Natural killer cell treated with Interleukin-12 subunit alpha and Interleukin-12 subunit beta and Interleukin-15 and Interleukin-18, amount 100 ng/mL, for 72 hours (primary cell): ENCODE measurements around the gene CCNQ. TPM values are rescaled to one million over a fixed set of nuclear protein-coding genes. Genes with fewer than 3 reads are reported as not detected.

Experiments
- ATAC-seq, 2 donors: fragments of 150-1000 bp; cut with Tn5 transposase in 1 of 2; sonication (Bioruptor Pico), chemical (Tn5 transposase) in 1 of 2; 2 replicates each; pipeline ENCODE4 v1.10.0; 2021
- DNase-seq: peaks from one replicate; pipeline ENCODE4 v3.0.0; 2022; ENCODE audit warnings: low spot score
- H3K27ac Mint-ChIP-seq, 2 donors: 1 replicate in 1 of 2; 2 replicates in 1 of 2; pipeline ENCODE4 v1.8.0; 2022; ENCODE audit warnings: mixed read lengths in 2 of 2, mild to moderate bottlenecking in 1 of 2, moderate library complexity in 1 of 2
- H3K27me3 Mint-ChIP-seq, 2 donors: 1 replicate in 1 of 2; 2 replicates in 1 of 2; pipeline ENCODE4 v1.8.0; 2022; ENCODE audit warnings: mixed read lengths in 2 of 2
- H3K36me3 Mint-ChIP-seq: one replicate; pipeline ENCODE4 v1.8.0; 2022; ENCODE audit warnings: mixed read lengths
- H3K4me1 Mint-ChIP-seq, 2 donors: 1 replicate in 1 of 2; 2 replicates in 1 of 2; pipeline ENCODE4 v1.8.0; 2022; ENCODE audit warnings: low read depth in 2 of 2, mixed read lengths in 2 of 2, mild to moderate bottlenecking in 1 of 2
- H3K4me3 Mint-ChIP-seq: one replicate; pipeline ENCODE4 v1.8.0; 2022; ENCODE audit warnings: mixed read lengths
- H3K9me3 Mint-ChIP-seq: 2 replicates; pipeline ENCODE4 v1.8.0; 2022; ENCODE audit warnings: mixed read lengths
- total RNA-seq, 2 donors: library from RNA; stranded (reverse); gene quantifications; one replicate each; pipeline ENCODE4 v1.2.3, GENCODE V29; 2022

Gene CCNQ
- total RNA-seq, 2 donors from 2014 or later = 16.4 to 30.7 TPM

- H3K27ac Mint-ChIP-seq = no peak overlapping the region
- peaks cover 4% of the 10 kb centered on the region for H3K9me3 Mint-ChIP-seq
- no peak for ATAC-seq
- peaks cover 6% of the 10 kb centered on the region for H3K36me3 Mint-ChIP-seq
- no peaks in the 10 kb centered on the region for H3K4me1 Mint-ChIP-seq
- H3K27me3 Mint-ChIP-seq = peaks cover 4 to 7% of the 10 kb centered on the region in 2 donors
- no peak for DNase-seq
- H3K4me3 Mint-ChIP-seq = no peak overlapping the region
Measured at GRCh38 chrX:153633607-153634180, 34.8 kb upstream of the CCNQ start.

- ATAC-seq = no peak
- no peak overlapping the region for H3K27ac Mint-ChIP-seq
- peaks cover 6% of the 10 kb centered on the region for H3K36me3 Mint-ChIP-seq
- no peak for DNase-seq
- no peaks in the 10 kb centered on the region for H3K4me1 Mint-ChIP-seq
- peaks cover 4% of the 10 kb centered on the region for H3K9me3 Mint-ChIP-seq
- H3K4me3 Mint-ChIP-seq = no peak overlapping the region
- peaks cover 4 to 7% of the 10 kb centered on the region in 2 donors for H3K27me3 Mint-ChIP-seq
Measured at GRCh38 chrX:153633048-153633447, 34.1 kb upstream of the CCNQ start.

- Mint-ChIP-seq H3K27ac (no peak overlapping the region), H3K9me3 (peaks cover 4% of the 10 kb centered on the region), H3K36me3 (peaks cover 6% of the 10 kb centered on the region), H3K4me3 (no peak overlapping the region), H3K27me3 (peaks cover 4 to 7% of the 10 kb centered on the region in 2 donors), H3K4me1 (no peaks in the 10 kb centered on the region)
- ATAC-seq = no peak
- DNase-seq = no peak
Measured at GRCh38 chrX:153632595-153632946, 33.6 kb upstream of the CCNQ start.

GRCh38 chrX:153631907-153632594 lies 33.1 kb upstream of the CCNQ start:
- Mint-ChIP-seq H3K36me3 (peaks cover 6% of the 10 kb centered on the region), H3K27me3 (peaks cover 4 to 7% of the 10 kb centered on the region in 2 donors), H3K27ac (no peak overlapping the region), H3K4me3 (no peak overlapping the region), H3K9me3 (peaks cover 4% of the 10 kb centered on the region), H3K4me1 (no peaks in the 10 kb centered on the region)
- DNase-seq (no peak), ATAC-seq (no peak)

- Mint-ChIP-seq H3K4me1 (no peaks in the 10 kb centered on the region), H3K27ac (no peak overlapping the region), H3K9me3 (peaks cover 4% of the 10 kb centered on the region), H3K27me3 (peaks cover 4 to 7% of the 10 kb centered on the region in 2 donors), H3K4me3 (no peak overlapping the region), H3K36me3 (peaks cover 6% of the 10 kb centered on the region)
- ATAC-seq (no peak), DNase-seq (no peak)
Measured at GRCh38 chrX:153631346-153631745, 32.4 kb upstream of the CCNQ start.

- Mint-ChIP-seq H3K9me3 (peaks cover 4% of the 10 kb centered on the region), H3K27ac (no peak overlapping the region), H3K4me3 (no peak overlapping the region), H3K36me3 (peaks cover 6% of the 10 kb centered on the region), H3K4me1 (no peaks in the 10 kb centered on the region), H3K27me3 (peaks cover 4 to 7% of the 10 kb centered on the region in 2 donors)
- no peak for ATAC-seq
- DNase-seq = peak; percentile 53
Measured at GRCh38 chrX:153628665-153629064, 29.7 kb upstream of the CCNQ start.

- Mint-ChIP-seq H3K4me3 (no peak overlapping the region), H3K9me3 (peaks cover 4% of the 10 kb centered on the region), H3K27ac (no peak overlapping the region), H3K36me3 (peaks cover 6% of the 10 kb centered on the region), H3K4me1 (no peaks in the 10 kb centered on the region), H3K27me3 (peaks cover 4 to 7% of the 10 kb centered on the region in 2 donors)
- ATAC-seq = no peak
- DNase-seq = no peak
Measured at GRCh38 chrX:153628129-153628528, 29.2 kb upstream of the CCNQ start.

GRCh38 chrX:153627675-153628111 lies 28.8 kb upstream of the CCNQ start:
- Mint-ChIP-seq H3K27ac (no peak overlapping the region), H3K9me3 (peaks cover 4% of the 10 kb centered on the region), H3K36me3 (peaks cover 6% of the 10 kb centered on the region), H3K4me1 (no peaks in the 10 kb centered on the region), H3K27me3 (peaks cover 4 to 7% of the 10 kb centered on the region in 2 donors), H3K4me3 (no peak overlapping the region)
- ATAC-seq (no peak), DNase-seq (no peak)

- Mint-ChIP-seq H3K4me1 (no peaks in the 10 kb centered on the region), H3K36me3 (peaks cover 6% of the 10 kb centered on the region), H3K27ac (no peak overlapping the region), H3K27me3 (peaks cover 4 to 7% of the 10 kb centered on the region in 2 donors), H3K4me3 (no peak overlapping the region), H3K9me3 (peaks cover 4% of the 10 kb centered on the region)
- ATAC-seq = no peak
- DNase-seq = no peak
Measured at GRCh38 chrX:153626863-153627674, 28.1 kb upstream of the CCNQ start.

- H3K4me1 Mint-ChIP-seq = no peaks in the 10 kb centered on the region
- peaks cover 3% of the 10 kb centered on the region for H3K36me3 Mint-ChIP-seq
- peaks cover 4 to 6% of the 10 kb centered on the region in 2 donors for H3K27me3 Mint-ChIP-seq
- DNase-seq (no peak), ATAC-seq (no peak)
- no peak overlapping the region for H3K4me3 Mint-ChIP-seq
- no peak overlapping the region for H3K27ac Mint-ChIP-seq
- peaks cover 2% of the 10 kb centered on the region for H3K9me3 Mint-ChIP-seq
Measured at GRCh38 chrX:153626025-153626633, 27.2 kb upstream of the CCNQ start.

GRCh38 chrX:153625271-153626024 lies 26.5 kb upstream of the CCNQ start:
- DNase-seq (no peak), ATAC-seq (no peak)
- H3K27ac Mint-ChIP-seq = no peak overlapping the region
- H3K27me3 Mint-ChIP-seq = peaks cover 0 to 4% of the 10 kb centered on the region in 2 donors
- H3K9me3 Mint-ChIP-seq = no peaks in the 10 kb centered on the region
- no peak overlapping the region for H3K4me3 Mint-ChIP-seq
- H3K36me3 Mint-ChIP-seq = no peaks in the 10 kb centered on the region
- H3K4me1 Mint-ChIP-seq = no peaks in the 10 kb centered on the region

- H3K4me3 Mint-ChIP-seq = no peak overlapping the region
- H3K27me3 Mint-ChIP-seq = peaks cover 0 to 4% of the 10 kb centered on the region in 2 donors
- no peak overlapping the region for H3K27ac Mint-ChIP-seq
- H3K4me1 Mint-ChIP-seq = no peaks in the 10 kb centered on the region
- no peaks in the 10 kb centered on the region for H3K9me3 Mint-ChIP-seq
- H3K36me3 Mint-ChIP-seq = no peaks in the 10 kb centered on the region
- DNase-seq (no peak), ATAC-seq (no peak)
Measured at GRCh38 chrX:153624196-153625091, 25.5 kb upstream of the CCNQ start.
